ENCODE data around the gene ZNF672.

The ZNF672 gene

DNA sequence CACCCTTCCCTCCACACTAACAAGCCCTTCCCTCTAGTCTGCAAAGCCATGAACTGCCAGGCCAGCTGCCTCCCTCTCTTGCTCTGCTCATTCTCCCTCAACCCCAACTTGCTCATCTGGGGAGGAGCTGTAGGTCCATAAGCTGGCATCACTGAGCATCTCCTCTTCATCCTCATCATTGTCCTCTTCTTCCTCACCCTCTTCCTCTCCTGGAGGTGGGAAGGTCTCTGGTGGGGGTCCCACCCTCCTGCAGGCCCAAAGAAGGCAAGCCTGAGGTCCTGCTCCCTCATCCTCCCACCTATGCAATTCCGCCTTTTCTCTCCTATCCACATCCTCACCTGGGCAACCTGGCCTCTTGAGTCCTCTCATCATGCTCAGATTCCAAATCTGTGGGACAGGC is 18.2 kb downstream of the ZNF672 start:
- no peak for TF ChIP-seq CTCF (IDR thresholded peaks at IDR 0.05; ENCODE audit: low read depth, low read length, missing control alignments)
- DNase-seq, result no peak
- H3K4me3 ChIP-seq (ENCODE audit: low read depth, low read length), result no peak overlapping the region
- no peak overlapping the region for H3K27ac ChIP-seq
- in situ Hi-C loops (cut with HindIII; ENCODE audit: low pct_ligation_motif_present, low sequenced_read_pairs), result no loop called here
- H3K36me3 ChIP-seq (replicated peaks), result peaks cover 22% of the 10 kb centered on the region
- H3K27me3 ChIP-seq (replicated peaks), result no peaks in the 10 kb centered on the region

GRCh38 chr1:248857201-248857600 is 19.2 kb downstream of the ZNF672 start:
- H3K27me3 ChIP-seq (replicated peaks), result no peaks in the 10 kb centered on the region
- H3K27ac ChIP-seq, result no peak overlapping the region
- no peak overlapping the region for H3K4me3 ChIP-seq (ENCODE audit: low read depth, low read length)
- TF ChIP-seq CTCF (IDR thresholded peaks at IDR 0.05; ENCODE audit: low read depth, low read length, missing control alignments), result no peak
- in situ Hi-C loops (cut with HindIII; ENCODE audit: low pct_ligation_motif_present, low sequenced_read_pairs), result no loop called here
- no peak for DNase-seq
- H3K36me3 ChIP-seq (replicated peaks), result peaks cover 19% of the 10 kb centered on the region

GRCh38 chr1:248857749-248858095 is 19.7 kb downstream of the ZNF672 start:
- peaks cover 19% of the 10 kb centered on the region for H3K36me3 ChIP-seq (replicated peaks)
- H3K27me3 ChIP-seq (replicated peaks), result no peaks in the 10 kb centered on the region
- H3K4me3 ChIP-seq (ENCODE audit: low read depth, low read length), result peak overlapping the region; percentile 74
- no peak for DNase-seq
- in situ Hi-C loops (cut with HindIII; ENCODE audit: low pct_ligation_motif_present, low sequenced_read_pairs), result no loop called here
- TF ChIP-seq CTCF (IDR thresholded peaks at IDR 0.05; ENCODE audit: low read depth, low read length, missing control alignments), result no peak
- no peak overlapping the region for H3K27ac ChIP-seq

- Histone ChIP-seq H3K27me3 (replicated peaks) (no peaks in the 10 kb centered on the region), H3K27ac (peak overlapping the region; percentile 12), H3K4me3 (ENCODE audit: low read depth, low read length) (peak overlapping the region; percentile 74), H3K36me3 (replicated peaks) (peaks cover 16% of the 10 kb centered on the region)
- TF ChIP-seq CTCF (IDR thresholded peaks at IDR 0.05; ENCODE audit: low read depth, low read length, missing control alignments), result peak; percentile 44
- peak; percentile 35 for DNase-seq
- in situ Hi-C loops (cut with HindIII; ENCODE audit: low pct_ligation_motif_present, low sequenced_read_pairs), result no loop called here
Observed at GRCh38 chr1:248858096-248858890, 20.3 kb downstream of the ZNF672 start.

DNA sequence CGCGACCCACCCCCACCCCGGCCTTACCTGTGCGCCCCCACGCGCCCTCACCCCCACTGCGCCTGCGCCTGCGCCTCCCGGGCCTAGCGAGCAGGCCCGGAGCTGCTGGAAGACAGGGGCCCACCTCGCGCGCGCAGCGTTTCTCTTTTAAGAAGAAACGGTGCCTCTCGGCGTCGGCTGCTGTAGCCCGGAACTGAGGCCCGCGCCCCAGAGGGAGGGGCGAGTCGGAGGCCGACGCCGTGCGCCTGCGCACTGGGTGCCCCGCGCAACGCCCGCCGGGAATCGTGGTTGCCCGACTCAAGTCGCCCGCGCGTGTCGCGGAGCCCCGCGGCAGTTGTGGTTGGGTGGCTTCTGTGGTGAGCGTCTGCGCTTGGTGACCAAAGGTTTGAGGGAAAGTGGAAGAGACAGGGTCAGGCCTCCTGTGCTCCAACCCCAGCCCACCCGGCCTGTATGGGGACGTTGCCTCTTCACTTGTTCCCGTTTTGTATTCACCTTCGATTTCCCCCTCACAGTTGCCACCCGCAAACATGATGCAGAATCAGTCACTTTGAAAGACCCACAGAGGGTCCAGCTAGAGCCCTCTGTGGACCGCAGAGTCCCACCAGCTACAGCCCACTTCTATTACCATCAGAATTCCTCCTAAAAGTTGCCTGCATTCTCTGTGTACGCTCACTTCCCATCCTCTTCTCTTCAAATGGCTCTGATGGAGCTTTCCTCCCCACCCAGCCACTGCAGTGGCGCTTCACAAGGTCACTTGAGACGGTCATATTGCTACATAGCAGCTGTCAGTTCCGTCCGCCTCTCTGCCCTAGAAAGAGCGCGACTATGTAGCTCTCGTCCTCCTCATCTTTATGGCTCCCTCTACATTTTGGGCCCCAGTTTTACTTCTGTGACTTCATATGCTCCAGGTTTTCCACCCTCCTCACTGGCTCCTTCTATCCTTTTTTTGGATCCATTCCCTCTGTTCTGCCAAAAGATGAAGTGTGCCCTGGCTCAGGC is 21.2 kb downstream of the ZNF672 start, which contains the start of gene ZNF692:
ZNF692 (minus strand) TSS at position 195 of the 999 bp plus-strand sequence. CDS start 776 bp downstream, outside the sequence.
- in situ Hi-C loops (cut with HindIII; ENCODE audit: low pct_ligation_motif_present, low sequenced_read_pairs), result no loop called here
- Histone ChIP-seq H3K27ac (peak within 1 kb of the TSS; percentile 48), H3K27me3 (replicated peaks) (no peaks in the 10 kb centered on the region), H3K4me3 (ENCODE audit: low read depth, low read length) (peak within 1 kb of the TSS; percentile 74), H3K36me3 (replicated peaks) (peaks cover 8% of the 10 kb centered on the region)
- DNase-seq, result peak; percentile 96
- TF ChIP-seq CTCF (IDR thresholded peaks at IDR 0.05; ENCODE audit: low read depth, low read length, missing control alignments), result no peak

Data from brain microvascular endothelial cell (primary cell).